HT1080 (cell line): ENCODE data around the gene GCC1. TPM values are rescaled to one million over a fixed set of nuclear protein-coding genes. Genes with fewer than 3 reads are reported as not detected.

Source experiments
- DNase-seq: peaks from one replicate; pipeline ENCODE4 v3.0.0-alpha.2; 2015; ENCODE audit warnings: low read depth
- total RNA-seq: library from RNA; depleted of rRNA; stranded (reverse); fragments of >200 nt; shearing (Covaris generic); gene quantifications from 2 replicates; pipeline ENCODE4 v1.2.3, GENCODE V29; 2014; rRNA removed

Gene GCC1
- total RNA-seq, 1 experiment from 2014 or later, result 13.6 TPM

DNA sequence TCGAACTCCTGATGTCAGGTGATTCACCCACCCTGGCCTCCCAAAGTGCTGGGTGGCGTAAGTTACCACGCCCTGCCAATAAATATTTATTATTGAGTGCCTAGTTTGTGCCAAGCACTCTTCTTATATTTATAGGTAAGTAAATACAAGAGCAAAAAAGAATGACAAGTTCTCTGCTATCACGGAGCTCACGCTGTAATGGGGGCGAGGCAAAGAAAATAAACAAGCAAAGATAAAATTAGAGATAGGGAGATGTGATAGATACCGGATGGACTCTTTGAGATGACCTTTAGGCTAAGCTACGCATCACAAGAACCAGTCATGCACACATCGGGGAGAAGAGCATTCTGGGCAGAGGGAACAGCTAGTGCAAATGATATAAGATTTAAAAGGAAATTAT is 46.3 kb downstream of the GCC1 start:
- no peak for DNase-seq

DNA sequence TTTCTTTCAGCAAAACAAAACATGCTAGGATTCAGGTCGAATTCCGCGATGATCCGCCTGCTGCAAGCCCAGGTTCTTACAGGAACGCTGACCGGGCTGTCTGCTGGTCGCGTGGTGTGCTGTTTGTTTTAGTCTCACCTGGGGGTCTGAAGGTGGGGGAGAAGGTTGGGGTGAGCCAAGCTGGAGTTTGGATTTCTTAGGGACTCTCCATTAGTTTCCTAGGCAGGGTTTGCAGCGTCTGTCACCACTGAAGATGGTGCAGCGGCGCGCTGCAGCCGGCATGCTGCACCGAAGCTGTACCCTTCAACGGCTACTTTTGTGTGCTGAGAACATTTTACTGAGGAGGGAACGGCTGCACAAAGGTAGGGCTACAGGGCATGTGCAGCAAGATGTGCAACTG is 48.7 kb downstream of the GCC1 start:
- DNase-seq, result no peak

DNA sequence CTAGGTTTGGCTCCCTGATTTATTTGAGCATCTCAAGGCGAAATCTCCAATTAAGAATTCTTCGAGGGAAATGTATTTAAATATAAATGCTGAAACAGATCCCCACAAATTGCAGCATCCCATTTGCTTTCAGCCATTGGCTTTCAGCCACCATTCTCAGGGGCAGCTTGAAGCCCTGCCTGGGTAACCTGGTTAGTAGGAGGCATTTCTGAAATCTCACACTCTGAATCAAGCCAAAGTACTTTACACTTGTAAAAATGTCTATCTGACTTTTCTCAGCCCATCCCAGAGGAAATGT is 49.1 kb downstream of the GCC1 start:
- DNase-seq, result no peak

DNA sequence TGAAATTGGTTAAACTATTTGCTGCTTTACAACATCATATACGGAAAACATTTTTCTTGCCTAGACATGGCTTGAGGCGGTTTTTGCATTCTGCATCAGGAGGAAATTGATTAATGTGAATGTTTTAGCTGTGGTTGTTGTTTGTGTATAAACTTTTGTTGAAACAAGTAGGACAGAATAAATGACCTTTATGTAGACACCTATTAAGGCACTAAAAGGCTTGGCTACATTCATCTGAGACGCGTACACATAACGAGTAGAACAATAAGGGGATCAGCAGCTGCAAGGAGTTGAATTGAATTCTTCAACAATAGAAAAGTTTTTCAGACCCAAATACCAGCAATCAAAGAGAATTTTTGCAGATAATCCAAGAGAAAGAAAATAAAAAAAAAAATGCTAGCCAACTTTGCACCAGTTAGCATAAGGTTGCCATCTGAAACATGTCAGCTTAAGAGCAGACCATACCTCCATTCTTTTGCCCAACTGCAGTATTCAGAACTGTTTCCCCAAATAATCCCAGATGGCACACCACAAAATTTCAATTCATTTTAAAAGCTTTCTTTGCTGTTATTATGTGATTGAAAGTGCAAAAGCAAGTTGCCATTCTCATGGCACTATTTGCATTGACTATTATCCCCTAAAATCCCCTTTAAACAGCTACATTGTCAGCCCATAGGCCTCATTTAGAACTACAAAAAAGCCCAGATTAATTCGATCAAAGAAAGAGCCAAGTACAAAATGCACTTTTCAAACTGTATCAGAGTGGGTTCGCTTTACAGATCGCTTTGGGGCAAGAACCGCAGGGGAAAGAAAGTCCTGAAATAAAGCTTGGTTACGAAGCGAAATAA is 49.6 kb downstream of the GCC1 start:
- DNase-seq, result no peak

DNA sequence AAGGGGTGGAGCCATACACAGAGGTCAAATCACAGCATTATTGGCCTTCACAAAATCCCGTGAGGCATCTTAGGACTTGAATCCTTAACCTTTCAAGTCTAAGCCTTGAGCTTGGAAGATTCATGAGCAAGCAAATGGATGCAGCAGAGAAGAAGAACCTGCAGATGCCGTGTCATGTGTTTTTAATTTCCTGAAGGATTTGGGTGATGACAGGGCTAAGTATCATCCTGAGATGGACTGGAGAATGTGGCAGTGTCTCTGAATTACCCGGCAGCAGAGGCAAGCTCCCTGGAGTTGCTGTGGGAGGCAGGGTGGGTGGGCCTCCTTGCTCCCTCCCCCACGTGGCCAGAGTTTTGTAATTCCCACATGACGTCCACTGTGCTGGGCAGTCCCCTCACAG is 50.8 kb downstream of the GCC1 start:
- DNase-seq, result no peak

DNA sequence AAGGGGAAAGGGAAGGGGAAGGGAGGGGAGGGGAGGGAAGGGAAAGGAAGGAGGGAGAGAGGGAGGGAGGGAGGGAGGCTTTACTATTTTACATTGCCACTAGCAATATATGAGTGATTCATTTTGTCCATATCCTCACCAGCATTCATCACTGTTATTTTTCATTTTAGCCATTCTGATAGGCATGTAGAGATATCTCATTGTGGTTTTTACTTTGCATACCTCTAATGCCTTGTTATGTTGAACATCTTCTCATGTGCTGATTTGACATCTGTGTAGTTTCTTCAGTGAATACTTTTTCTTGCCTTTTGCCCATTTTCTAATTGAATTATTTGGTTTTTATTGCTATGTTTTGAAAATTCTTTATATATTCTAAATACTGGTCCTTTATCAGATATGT is 52.7 kb downstream of the GCC1 start:
- no peak for DNase-seq

DNA sequence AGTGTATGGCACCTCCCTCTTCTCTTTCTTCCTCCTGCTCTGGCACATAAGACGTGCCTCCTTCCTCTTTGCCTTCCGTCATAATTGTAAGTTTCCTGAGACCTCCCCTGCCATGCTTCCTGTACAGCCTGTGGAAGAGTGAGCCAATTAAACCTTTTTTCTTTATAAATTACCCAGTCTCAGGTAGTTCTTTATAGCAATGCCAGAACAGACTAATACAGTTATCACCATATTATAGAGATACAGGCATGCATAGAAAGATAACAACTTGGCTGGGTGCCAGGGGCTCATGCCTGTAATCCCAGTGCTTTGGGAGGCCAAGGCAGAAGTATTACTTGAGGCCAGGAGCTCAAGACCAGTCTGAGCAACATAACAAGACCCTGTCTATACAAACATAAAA is 53.2 kb downstream of the GCC1 start:
- no peak for DNase-seq

Other genes with a start within 250 kb of the GCC1 start
- 12.8 and 24.9 TPM in 2 replicates for gene ZNF800, start 192.9 kb downstream of the GCC1 start, total RNA-seq
- gene ARF5, start 2.8 kb upstream of the GCC1 start, total RNA-seq, result 116 and 131 TPM in 2 replicates
- gene FSCN3, start 8.1 kb upstream of the GCC1 start, total RNA-seq, result 0.23 and 0.27 TPM in 2 replicates
- not detected in 2 replicates for gene PAX4, start 32.5 kb upstream of the GCC1 start, total RNA-seq
- 145 TPM in 2 replicates for gene SND1, start 66.6 kb upstream of the GCC1 start, total RNA-seq